K562 (cell line): ENCODE results near the gene PTTG1IP. TPM values are rescaled to one million over a fixed set of nuclear protein-coding genes. Genes with fewer than 3 reads are reported as not detected.
A peak's percentile ranks its signal among the peaks of the same experiment; 100 is the strongest.

Experiments
- ATF7 ChIP-seq: fragments of 450-650 bp; IDR thresholded peaks from 2 replicates; pipeline ENCODE4 v1.7.1; 2014; ENCODE audit warnings: mild to moderate bottlenecking, moderate library complexity
- CBFA2T3 ChIP-seq: fragments of 450-650 bp; IDR thresholded peaks from 2 replicates; pipeline ENCODE4 v1.6.1; 2017
- DEAF1 ChIP-seq: fragments of 450-650 bp; formaldehyde crosslinking; IDR thresholded peaks from 2 replicates; pipeline ENCODE4 v1.4.0; 2020; ENCODE audit warnings: mild to moderate bottlenecking, moderate library complexity
- DMBX1 ChIP-seq: fragments of 250-450 bp; sonication (Bioruptor Pico); IDR thresholded peaks from 2 replicates; pipeline ENCODE4 v1.8.0; 2022; ENCODE audit warnings: inconsistent platforms, mild to moderate bottlenecking, moderate library complexity, borderline replicate concordance
- EP400 ChIP-seq: fragments of 450-650 bp; IDR thresholded peaks from 2 replicates; pipeline ENCODE4 v1.6.1; 2017; ENCODE audit warnings: antibody characterized with exemption, mild to moderate bottlenecking, moderate library complexity
- FOXM1 ChIP-seq, 2 experiments: fragments of 450-650 bp in 1 of 2; sonication (generic) in 1 of 2; formaldehyde crosslinking in 1 of 2; IDR thresholded peaks; 2 replicates each; pipeline versions ENCODE4 v1.6.1 to v1.9.0; 2017 to 2022; ENCODE audit warnings: low read depth in 2 of 2, mild to moderate bottlenecking in 2 of 2, missing genetic modification reagents in 1 of 2, moderate library complexity in 1 of 2
- HSF4 ChIP-seq: fragments of 250-450 bp; sonication (Bioruptor Pico); IDR thresholded peaks from 2 replicates; pipeline ENCODE4 v2.1.2; 2022; ENCODE audit warnings: mild to moderate bottlenecking, moderate library complexity, borderline replicate concordance
- KLF10 ChIP-seq: fragments of 250-450 bp; sonication (Bioruptor Pico); IDR thresholded peaks from 2 replicates; pipeline ENCODE4 v1.6.1; 2021; ENCODE audit warnings: matching md5 sums
- L3MBTL2 ChIP-seq: fragments of 450-650 bp; IDR thresholded peaks from 2 replicates; pipeline ENCODE4 v1.6.1; 2016; ENCODE audit warnings: mild to moderate bottlenecking, moderate library complexity
- MCM2 ChIP-seq: fragments of 450-650 bp; IDR thresholded peaks from 2 replicates; pipeline ENCODE4 v1.6.1; 2017; ENCODE audit warnings: low read depth, mild to moderate bottlenecking
- PHF20 ChIP-seq: fragments of 450-650 bp; IDR thresholded peaks from 2 replicates; pipeline ENCODE4 v1.6.1; 2018; ENCODE audit not compliant: partially characterized antibody
- SIN3A ChIP-seq, 2 experiments: fragments of 150-350 bp in 1 of 2; IDR thresholded peaks; 2 replicates each; pipeline ENCODE4 v1.6.1; 2011 to 2016; ENCODE audit warnings: borderline replicate concordance in 2 of 2, low read depth in 2 of 2, low read length in 2 of 2, mild to moderate bottlenecking in 2 of 2, moderate library complexity in 2 of 2; ENCODE audit not compliant: control insufficient read depth in 1 of 2
- SIRT6 ChIP-seq: IDR thresholded peaks from one replicate; pipeline ENCODE4 v1.6.1; 2012; ENCODE audit warnings: low read depth, mild to moderate bottlenecking, control low read depth, inconsistent platforms, low read length, moderate library complexity
- SMARCA5 ChIP-seq: fragments of 450-650 bp; IDR thresholded peaks from 2 replicates; pipeline ENCODE4 v1.6.1; 2016
- SNIP1 ChIP-seq: fragments of 450-650 bp; IDR thresholded peaks from 2 replicates; pipeline ENCODE4 v1.7.1; 2017; ENCODE audit warnings: low read depth, mild to moderate bottlenecking
- TAL1 ChIP-seq: fragments of 450-650 bp; IDR thresholded peaks from 2 replicates; pipeline ENCODE4 v1.6.1; 2016; ENCODE audit warnings: mild to moderate bottlenecking
- TEAD4 ChIP-seq, 2 experiments: sonication (generic) in 1 of 2; formaldehyde crosslinking in 1 of 2; IDR thresholded peaks; 2 replicates each; pipeline versions ENCODE4 v1.6.1 to v1.8.0; 2012 to 2022; ENCODE audit warnings: borderline replicate concordance in 1 of 2, inconsistent platforms in 1 of 2, low read length in 1 of 2, mild to moderate bottlenecking in 1 of 2, missing genetic modification reagents in 1 of 2
- ZBTB17 ChIP-seq: fragments of 450-650 bp; formaldehyde crosslinking; IDR thresholded peaks from 2 replicates; pipeline ENCODE4 v1.4.0; 2020; ENCODE audit warnings: mild to moderate bottlenecking
- ZBTB43 ChIP-seq: sonication (generic); formaldehyde crosslinking; IDR thresholded peaks from 2 replicates; pipeline ENCODE4 v1.8.0; 2023; ENCODE audit warnings: mild to moderate bottlenecking, missing genetic modification reagents
- ZNF354B ChIP-seq: fragments of 250-450 bp; sonication (Bioruptor Pico); IDR thresholded peaks from 2 replicates; pipeline ENCODE4 v1.4.0; 2020
- ZNF583 ChIP-seq: fragments of 250-450 bp; sonication (Bioruptor Pico); IDR thresholded peaks from 2 replicates; pipeline ENCODE4 v1.4.0; 2020
- ZZZ3 ChIP-seq: fragments of 450-650 bp; IDR thresholded peaks from 2 replicates; pipeline ENCODE4 v1.6.1; 2016; ENCODE audit warnings: antibody characterized with exemption, mild to moderate bottlenecking, moderate library complexity
- polyA plus RNA-seq, 8 experiments: library from polyadenylated mRNA; depleted of rRNA in 4 of 8; stranded (reverse) in 5 of 8; unstranded in 3 of 8; fragments of >200 nt; fragmentation: Nextera tagmentation in 2 of 8; fragmentation: Illumina TruSeq in 1 of 8; extraction: Ambion mirVana in 2 of 8; extraction: Trizol in 1 of 8; gene quantifications; 2 replicates each; pipeline versions ENCODE4 v1.2.1 to v1.2.3, GENCODE V29; 2011 to 2014; ENCODE audit warnings: inconsistent platforms in 1 of 8, missing spikeins in 1 of 8
- total RNA-seq, 7 experiments: library from RNA; depleted of rRNA in 6 of 7; stranded (reverse); fragments of >200 nt in 6 of 7; fragmentation: Illumina TruSeq in 2 of 7; extraction: Trizol in 2 of 7; gene quantifications; 2 replicates each; pipeline versions ENCODE4 v1.2.1 to v1.2.3, GENCODE V29; 2011 to 2021; ENCODE audit warnings: low replicate concordance in 1 of 7
- TF ChIP-seq, protein P1 (sequence below): fragments of 200-400 bp; formaldehyde crosslinking; IDR thresholded peaks from 2 replicates; pipeline ENCODE4 v1.6.1; 2017; ENCODE audit warnings: mild to moderate bottlenecking, low read depth, low read length, moderate library complexity
- TF ChIP-seq, protein P2 (sequence below), 2 experiments: fragments of 450-650 bp; conservative IDR thresholded peaks; 2 replicates each; pipeline ENCODE4 v1.6.1; 2017; ENCODE audit warnings: mild to moderate bottlenecking in 2 of 2, moderate library complexity in 2 of 2

PTTG1IP gene
- total and polyA plus RNA-seq, 9 of the 15 experiments (the other 6 are each of a cell fraction or from before 2014, with no cell fraction given): 5.0 to 99.3 (median 82.4) TPM

- TF ChIP-seq, protein P1, sequence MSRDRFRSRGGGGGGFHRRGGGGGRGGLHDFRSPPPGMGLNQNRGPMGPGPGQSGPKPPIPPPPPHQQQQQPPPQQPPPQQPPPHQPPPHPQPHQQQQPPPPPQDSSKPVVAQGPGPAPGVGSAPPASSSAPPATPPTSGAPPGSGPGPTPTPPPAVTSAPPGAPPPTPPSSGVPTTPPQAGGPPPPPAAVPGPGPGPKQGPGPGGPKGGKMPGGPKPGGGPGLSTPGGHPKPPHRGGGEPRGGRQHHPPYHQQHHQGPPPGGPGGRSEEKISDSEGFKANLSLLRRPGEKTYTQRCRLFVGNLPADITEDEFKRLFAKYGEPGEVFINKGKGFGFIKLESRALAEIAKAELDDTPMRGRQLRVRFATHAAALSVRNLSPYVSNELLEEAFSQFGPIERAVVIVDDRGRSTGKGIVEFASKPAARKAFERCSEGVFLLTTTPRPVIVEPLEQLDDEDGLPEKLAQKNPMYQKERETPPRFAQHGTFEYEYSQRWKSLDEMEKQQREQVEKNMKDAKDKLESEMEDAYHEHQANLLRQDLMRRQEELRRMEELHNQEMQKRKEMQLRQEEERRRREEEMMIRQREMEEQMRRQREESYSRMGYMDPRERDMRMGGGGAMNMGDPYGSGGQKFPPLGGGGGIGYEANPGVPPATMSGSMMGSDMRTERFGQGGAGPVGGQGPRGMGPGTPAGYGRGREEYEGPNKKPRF: no peak
- no peak for TF ChIP-seq DMBX1 (CRISPR knock-in tag)
- no peak for TF ChIP-seq MCM2
- peak; percentile 15; the same call in 1 of the 2 replicates for TF ChIP-seq L3MBTL2
- TF ChIP-seq TAL1: peak; percentile 40; the same call in 1 of the 2 replicates
- TF ChIP-seq EP400: no peak
- TF ChIP-seq ZNF583 (CRISPR knock-in tag): no peak
- TF ChIP-seq SIN3A (IDR thresholded peaks at IDR 0.05; ENCODE audit: borderline replicate concordance in 2 of 2, control insufficient read depth in 1 of 2, low read depth in 2 of 2, low read length in 2 of 2): no peak
- peak; percentile 40; the same call in 1 of the 2 replicates for TF ChIP-seq TEAD4 (IDR thresholded peaks at IDR 0.05; ENCODE audit: low read length)
- TF ChIP-seq TEAD4 (CRISPR knock-in tag; IDR thresholded peaks at IDR 0.05; ENCODE audit: borderline replicate concordance): no peak
- no peak for TF ChIP-seq ZNF354B (CRISPR knock-in tag)
- TF ChIP-seq, protein P2, sequence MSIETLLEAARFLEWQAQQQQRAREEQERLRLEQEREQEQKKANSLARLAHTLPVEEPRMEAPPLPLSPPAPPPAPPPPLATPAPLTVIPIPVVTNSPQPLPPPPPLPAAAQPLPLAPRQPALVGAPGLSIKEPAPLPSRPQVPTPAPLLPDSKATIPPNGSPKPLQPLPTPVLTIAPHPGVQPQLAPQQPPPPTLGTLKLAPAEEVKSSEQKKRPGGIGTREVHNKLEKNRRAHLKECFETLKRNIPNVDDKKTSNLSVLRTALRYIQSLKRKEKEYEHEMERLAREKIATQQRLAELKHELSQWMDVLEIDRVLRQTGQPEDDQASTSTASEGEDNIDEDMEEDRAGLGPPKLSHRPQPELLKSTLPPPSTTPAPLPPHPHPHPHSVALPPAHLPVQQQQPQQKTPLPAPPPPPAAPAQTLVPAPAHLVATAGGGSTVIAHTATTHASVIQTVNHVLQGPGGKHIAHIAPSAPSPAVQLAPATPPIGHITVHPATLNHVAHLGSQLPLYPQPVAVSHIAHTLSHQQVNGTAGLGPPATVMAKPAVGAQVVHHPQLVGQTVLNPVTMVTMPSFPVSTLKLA (conservative IDR thresholded peaks at IDR 0.05): no peak; a peak in 1 of 4 replicates
- peak; percentile 52 for TF ChIP-seq CBFA2T3
- TF ChIP-seq DEAF1 (CRISPR knock-in tag): peak; percentile 56
- TF ChIP-seq ZZZ3: no peak
- TF ChIP-seq PHF20: no peak
- TF ChIP-seq SNIP1: no peak
- TF ChIP-seq SIRT6: no peak
- TF ChIP-seq HSF4 (CRISPR knock-in tag): no peak
- no peak for TF ChIP-seq FOXM1 (IDR thresholded peaks at IDR 0.05; ENCODE audit: low read depth)
- TF ChIP-seq FOXM1 (CRISPR knock-in tag; IDR thresholded peaks at IDR 0.05; ENCODE audit: low read depth): no peak
- TF ChIP-seq KLF10 (CRISPR knock-in tag): no peak
- TF ChIP-seq ZBTB43: no peak
- no peak for TF ChIP-seq ZBTB17 (CRISPR knock-in tag)
- no peak for TF ChIP-seq SMARCA5
- TF ChIP-seq ATF7: 0 out of 2 replicates have a peak, but pooled peaks have one; percentile 14
Measured at GRCh38 chr21:44803651-44804050, 69.8 kb downstream of the PTTG1IP start (continued).
